Hematopoietic multipotent progenitor cell treated with erythropoietin and hydrocortisone succinate and interleukin-3 and kit ligand, for 4 days (in vitro differentiated cells): Measurements from ENCODE around the gene ZNF280A.
"Not testable (repeated sequence)": the region's sequence is repeated elsewhere in the genome, so short reads cannot be mapped to it uniquely, and the experiment has no call there.

Experiments used
- DNase-seq: peaks from one replicate; pipeline ENCODE4 v3.0.0-alpha.2; 2015

Gene ZNF280A

DNA sequence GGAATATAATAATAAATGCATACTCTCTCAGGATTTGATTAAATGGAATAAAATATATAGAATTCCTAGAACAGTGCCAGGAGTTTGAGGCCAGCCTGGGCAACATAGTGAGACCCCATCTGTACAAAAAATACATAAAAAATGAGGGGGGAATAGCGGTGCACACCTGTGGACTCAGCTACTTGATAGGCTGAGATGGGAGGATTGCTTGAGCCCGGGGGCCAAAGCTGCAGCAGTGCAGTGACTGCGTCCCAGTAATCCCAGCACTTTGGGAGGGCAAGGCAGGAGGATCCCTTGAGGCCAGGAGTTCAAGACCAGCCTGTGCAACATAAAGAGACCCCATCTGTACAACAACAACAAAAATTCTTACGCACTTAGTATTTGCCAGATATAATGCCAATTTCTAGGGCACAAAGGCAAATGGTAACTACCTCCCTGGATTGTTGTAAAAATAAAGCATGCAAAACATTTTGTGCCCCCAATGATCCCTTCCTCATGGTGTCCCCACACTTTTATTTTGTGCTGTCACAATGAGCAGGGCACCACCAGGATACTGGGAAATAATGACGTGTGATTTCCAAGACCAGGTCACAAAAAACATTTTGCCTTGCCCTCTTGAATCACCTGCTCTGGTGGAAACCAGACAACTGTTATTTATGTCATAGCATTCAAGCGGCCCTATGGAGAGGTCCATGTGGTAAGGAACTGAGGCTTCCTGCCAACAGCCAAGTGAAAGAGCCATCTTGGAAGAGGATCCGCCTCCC lies 18.3 kb upstream of the ZNF280A start:
- no peak for DNase-seq

DNA sequence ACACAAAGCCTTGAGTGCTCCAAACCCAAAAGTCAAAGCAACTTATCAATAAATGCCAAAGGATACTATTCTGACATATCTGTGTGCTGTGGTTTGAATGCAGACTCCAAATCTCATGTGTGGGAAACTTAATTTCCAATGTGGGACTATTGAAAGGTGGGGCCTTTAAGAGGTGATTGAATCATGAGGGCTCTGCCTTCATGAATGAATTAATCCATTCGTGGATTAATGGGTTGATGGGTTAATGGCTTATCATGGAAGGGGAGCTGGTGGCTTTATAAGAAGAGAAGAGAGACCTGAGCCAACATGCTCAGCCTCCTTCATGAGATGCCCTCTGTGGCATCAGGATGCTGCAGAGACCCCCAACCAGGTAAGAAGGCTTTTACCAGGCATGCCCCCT lies 16.8 kb upstream of the ZNF280A start:
- DNase-seq = no peak

GRCh38 chr22:22536515-22536914 lies 16.4 kb upstream of the ZNF280A start:
- DNase-seq = no peak

DNA sequence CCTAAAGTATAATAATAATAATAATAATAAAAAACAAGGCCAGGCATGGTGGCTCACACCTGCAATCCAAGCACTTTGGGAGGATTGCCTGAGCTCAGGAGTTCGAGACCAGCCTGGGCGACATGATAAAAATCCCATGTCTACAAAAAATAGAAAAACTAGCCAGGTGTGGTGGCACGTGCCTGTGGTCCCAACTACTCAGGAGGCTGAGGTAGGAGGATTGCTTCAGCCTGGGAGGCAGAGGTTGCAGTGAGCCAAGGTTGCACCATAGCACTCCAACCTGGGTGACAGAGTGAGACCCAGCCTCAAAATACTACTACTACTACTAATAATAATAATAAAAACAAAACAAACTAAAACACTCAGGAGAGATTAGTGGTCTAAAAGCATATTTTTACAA lies 15.6 kb upstream of the ZNF280A start:
- DNase-seq = no peak

GRCh38 chr22:22534604-22535415 lies 14.7 kb upstream of the ZNF280A start:
- DNase-seq = no peak

GRCh38 chr22:22533863-22534262 lies 13.8 kb upstream of the ZNF280A start:
- DNase-seq = no peak

GRCh38 chr22:22533417-22533816 lies 13.3 kb upstream of the ZNF280A start:
- no peak for DNase-seq

DNA sequence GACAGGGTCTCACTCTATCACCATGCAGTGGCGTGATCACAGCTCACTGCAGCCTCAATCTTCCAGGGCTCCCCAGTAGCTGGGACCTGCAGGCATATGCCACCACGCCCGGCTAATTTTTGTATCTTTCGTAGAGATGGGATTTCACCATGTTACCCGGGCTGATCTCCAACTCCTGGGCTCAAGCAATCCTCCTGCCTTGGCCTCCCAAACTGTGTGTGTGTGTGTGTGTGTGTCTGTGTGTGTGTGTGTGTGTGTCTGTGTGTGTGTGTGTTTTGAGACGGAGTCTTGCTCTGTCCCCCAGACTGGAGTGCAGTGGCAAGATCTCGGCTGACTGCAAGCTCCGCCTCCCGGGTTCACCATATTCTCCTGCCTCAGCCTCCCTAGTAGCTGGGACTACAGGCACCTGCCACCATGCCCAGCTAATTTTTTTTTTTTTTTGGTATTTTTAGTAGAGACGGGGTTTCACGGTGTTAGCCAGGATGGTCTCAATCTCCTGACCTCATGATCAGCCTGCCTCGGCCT lies 12.5 kb upstream of the ZNF280A start:
- not testable (repeated sequence) for DNase-seq

DNA sequence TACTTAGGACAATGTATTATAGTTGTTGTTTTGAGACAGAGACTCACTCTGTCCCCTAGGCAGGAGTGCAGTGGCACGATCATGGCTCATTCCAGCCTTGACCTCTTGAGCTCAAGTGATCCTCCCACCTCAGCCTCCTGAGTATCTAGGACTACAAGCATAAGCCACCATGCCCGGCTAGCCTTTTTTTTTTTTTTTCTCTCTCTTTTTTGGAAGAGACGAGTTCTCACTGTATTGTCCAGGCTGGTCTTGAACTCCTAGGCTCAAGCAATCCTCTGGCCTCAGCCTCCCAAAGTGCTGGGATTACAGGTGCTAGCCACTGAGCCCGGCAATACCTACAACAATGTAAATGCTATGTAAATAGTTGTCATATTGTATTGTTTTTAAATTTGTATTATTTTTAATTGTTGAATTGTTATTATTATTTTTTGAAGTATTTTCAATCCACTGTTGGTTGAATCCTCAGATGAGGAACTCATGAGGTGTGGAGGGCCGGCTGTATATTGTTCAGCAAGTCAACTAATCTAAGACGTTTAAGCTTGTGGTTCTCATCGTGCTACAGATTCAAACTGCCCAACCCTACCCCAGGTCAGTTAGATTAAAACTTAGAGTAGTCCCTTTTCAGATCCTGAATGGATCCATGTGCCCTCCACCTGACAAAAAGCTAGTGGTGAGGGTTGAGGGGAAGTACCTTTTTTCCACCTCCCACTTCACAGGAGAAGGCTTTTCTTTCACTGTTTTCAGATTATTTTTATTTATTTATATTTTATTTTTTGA lies 11.9 kb upstream of the ZNF280A start:
- no peak for DNase-seq

GRCh38 chr22:22528780-22529179 lies 8.7 kb upstream of the ZNF280A start:
- no peak for DNase-seq

DNA sequence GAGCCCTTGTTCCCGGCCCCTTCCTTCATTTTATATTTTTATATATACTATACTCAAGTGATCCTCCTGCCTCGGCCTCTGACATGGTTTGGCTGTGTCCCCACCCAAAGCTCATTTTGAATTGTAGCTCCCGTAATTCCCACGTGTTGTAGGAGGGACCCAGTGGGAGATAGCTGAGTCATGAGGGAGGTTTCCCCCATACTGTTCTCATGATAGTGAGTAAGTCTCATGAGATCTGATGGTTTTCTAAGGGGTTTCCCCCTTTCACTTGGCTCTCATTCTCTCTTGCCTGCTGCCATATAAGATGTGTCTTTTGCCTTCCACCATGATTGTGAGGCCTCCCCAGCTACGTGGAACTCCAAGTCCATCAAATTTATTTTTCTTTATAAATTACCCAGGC lies 7.2 kb upstream of the ZNF280A start:
- no peak for DNase-seq

GRCh38 chr22:22526125-22526912 lies 6.2 kb upstream of the ZNF280A start:
- DNase-seq = no peak

GRCh38 chr22:22523494-22523893 lies 3.4 kb upstream of the ZNF280A start:
- no peak for DNase-seq

DNA sequence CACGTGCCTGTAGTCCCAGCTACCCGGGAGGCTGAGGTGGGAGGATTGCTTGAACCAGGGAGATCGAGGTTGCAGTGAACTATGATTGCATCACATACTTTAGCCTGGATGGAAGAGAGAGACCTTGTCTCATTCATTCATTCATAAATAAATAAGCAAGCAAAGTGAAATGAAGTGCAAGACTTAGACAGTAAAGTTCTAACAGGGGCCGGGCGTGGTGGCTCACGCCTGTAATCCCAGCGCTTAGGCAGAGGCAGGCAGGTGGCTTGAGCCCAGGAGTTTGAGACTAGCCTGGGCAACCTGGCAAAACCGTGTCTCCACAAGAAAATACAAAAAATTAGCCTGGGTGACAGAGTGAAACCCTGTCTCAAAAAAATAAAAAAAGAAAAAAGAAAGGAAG lies 1.6 kb upstream of the ZNF280A start:
- no peak for DNase-seq

GRCh38 chr22:22520667-22521602 lies 865 bp upstream of the ZNF280A start:
- no peak for DNase-seq

DNA sequence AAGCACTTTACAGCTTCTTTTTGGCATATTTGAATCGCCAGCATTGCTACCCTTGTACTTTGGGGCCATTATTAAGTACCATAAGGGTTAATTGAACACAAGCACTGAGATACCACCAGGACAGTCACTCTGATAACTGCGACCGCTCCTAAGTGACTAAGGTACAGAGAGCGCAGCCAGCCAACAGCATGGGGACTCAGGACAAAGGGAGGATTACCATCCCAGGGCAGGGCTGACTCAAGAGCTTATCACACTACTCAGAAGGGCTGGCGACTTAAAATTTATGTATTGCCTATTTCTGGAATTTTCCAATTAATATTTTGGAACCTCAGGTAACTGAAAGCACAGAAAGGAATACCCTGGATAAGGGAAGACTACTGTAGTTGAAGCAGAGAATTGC lies 479 bp downstream of the ZNF280A start:
- DNase-seq = no peak

- DNase-seq = no peak
Measured at GRCh38 chr22:22516992-22517391, 3.1 kb downstream of the ZNF280A start.

DNA sequence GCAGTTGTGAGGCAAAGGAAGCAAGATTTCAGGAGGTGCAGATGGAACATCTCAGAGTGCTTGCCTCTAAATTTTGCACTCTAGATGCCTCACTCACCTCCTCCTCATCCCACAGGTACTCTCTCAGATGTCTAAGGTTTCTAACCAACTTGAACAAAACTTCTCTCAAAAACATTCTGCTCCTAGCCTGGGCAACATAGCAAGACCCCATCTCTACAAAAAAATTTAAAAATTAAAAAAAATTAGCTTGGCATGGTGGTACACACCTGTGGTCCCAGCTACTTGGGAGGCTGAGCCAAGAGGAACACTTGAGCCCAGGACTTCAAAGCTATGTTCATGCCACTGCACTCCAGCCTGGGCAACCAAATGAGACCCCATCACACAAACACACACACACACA lies 4.2 kb downstream of the ZNF280A start:
- no peak for DNase-seq

DNA sequence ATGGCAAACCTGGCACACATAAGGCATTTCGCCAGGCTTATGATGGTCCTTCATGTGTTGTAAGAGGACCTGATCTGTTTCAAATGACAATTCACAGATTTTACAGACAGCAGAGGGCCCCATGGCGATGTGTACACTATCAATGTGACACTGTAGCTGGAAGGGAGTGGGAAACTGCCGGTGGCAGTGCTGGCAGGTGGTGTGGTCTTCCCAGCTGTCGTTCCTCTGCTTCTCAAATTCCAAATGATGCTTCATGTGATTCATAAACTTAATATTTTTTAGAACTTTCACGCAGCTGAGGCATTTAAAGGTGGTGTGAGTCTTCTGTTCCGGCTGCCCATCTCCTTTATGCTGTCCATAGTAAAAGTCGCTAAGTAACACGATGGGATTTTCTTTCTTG lies 5.6 kb downstream of the ZNF280A start:
- not testable (repeated sequence) for DNase-seq

DNA sequence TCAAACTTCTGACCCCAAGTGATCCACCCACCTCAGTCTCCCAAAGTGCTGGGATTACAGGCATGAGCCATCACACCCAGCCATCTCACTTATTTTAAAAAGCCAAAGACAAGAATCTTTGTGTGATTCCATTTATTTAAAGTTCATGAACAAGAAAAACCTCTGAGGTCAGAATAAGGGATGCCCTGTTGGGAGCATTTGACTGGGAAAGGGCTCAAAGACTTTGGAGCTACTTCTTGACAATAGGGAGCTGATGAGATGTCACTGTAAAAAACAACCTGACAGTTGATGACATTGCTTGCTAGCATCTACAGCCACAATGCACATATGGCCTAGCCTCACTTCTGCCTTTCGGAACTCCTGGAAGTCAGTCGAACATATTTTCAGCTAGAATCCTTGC lies 6.5 kb downstream of the ZNF280A start:
- no peak for DNase-seq

DNA sequence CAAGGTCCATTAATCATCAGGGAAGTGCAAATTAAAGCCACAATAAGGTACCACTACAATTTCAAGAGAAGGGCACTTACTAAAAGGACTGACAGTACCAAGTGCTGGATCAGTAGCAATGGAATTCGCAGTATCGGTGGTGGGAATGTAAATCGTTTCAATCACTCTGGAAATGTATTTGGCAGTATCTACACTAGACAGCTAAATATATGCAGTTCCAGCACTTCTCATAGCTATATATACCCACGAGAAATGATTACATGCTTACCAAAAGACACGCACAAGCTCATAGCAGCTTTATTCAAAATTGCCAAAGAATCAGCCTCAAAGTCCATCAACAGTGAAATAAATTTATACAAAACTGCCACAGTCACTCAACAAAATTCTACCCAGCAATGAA lies 7.1 kb downstream of the ZNF280A start:
- no peak for DNase-seq
